Superior temporal gyrus (tissue), 1 donor: Measurements from ENCODE around the gene FNDC10.
"Not testable (repeated sequence)": the region's sequence is repeated elsewhere in the genome, so short reads cannot be mapped to it uniquely, and the experiment has no call there.

ENCODE experiments used
- DNase-seq: peaks from one replicate; pipeline ENCODE4 v3.0.0-alpha.2; 2016; ENCODE audit errors: extremely low spot score

The FNDC10 gene

GRCh38 chr1:1567152-1567875 is 32.6 kb downstream of the FNDC10 start:
- no peak for DNase-seq

DNA sequence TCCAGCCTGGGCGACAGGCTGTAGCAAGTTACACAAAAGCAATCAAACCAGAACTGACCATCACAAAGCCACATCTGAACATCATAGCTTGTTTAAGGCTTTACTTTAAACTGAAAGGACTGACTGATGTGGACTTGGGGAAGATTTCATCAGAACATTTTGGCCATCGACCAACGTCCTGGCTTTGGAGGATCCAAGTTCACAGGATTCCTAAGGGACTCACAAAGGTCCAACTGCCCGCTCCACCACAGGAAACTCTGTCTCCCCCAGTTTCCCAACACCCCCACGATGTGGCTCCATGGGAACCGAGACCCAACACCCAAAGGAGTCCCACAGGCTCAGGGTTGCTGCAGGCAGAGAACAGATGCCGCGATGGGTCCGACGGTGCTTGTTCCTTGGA is 34.6 kb downstream of the FNDC10 start:
- DNase-seq: no peak

GRCh38 chr1:1564268-1564667 is 35.7 kb downstream of the FNDC10 start:
- no peak for DNase-seq

DNA sequence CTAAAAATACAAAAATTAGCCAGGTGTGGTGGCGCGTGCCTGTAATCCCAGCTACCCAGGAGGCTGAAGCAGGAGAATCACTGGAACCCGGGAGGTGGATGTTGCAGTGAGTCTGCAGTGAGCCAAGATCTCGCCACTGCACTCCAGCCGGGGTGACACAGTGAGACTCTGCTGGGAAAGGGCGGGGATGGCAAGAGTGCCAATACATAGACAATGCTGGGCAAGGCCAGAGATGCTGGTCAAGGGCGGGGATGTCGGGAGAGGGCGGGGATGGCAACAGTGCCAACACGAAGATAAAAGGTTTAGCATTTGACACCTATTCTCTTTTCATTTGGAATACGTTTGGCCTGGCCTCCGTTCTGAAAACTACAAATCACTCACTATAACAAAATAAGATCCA is 36.2 kb downstream of the FNDC10 start:
- no peak for DNase-seq

- no peak for DNase-seq
Observed at GRCh38 chr1:1562556-1563195, 37.3 kb downstream of the FNDC10 start.

- no peak for DNase-seq
Observed at GRCh38 chr1:1561801-1562470, 38.0 kb downstream of the FNDC10 start.

DNA sequence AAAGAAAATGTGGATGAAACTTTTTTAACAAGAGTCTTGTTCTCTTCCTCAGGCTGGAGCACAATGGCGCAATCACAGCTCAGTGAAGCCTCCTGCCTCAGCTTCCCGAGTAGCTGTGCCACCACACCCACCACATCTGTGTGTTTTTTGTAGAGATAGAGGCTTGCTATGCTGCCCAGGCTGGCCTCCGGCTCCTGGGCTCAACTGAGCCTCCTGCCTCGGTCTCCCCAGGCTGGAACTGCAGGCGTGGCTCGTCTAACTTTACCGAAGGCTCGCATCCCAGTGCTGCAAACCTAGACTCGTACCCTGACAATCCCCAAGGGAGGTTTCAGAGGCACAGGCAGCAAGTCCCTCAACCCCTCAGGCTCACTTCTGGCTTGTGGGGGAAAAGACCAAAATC is 39.8 kb downstream of the FNDC10 start:
- DNase-seq: no peak

- no peak for DNase-seq
Observed at GRCh38 chr1:1559066-1559465, 40.9 kb downstream of the FNDC10 start.

GRCh38 chr1:1558591-1558990 is 41.3 kb downstream of the FNDC10 start:
- DNase-seq: no peak

DNA sequence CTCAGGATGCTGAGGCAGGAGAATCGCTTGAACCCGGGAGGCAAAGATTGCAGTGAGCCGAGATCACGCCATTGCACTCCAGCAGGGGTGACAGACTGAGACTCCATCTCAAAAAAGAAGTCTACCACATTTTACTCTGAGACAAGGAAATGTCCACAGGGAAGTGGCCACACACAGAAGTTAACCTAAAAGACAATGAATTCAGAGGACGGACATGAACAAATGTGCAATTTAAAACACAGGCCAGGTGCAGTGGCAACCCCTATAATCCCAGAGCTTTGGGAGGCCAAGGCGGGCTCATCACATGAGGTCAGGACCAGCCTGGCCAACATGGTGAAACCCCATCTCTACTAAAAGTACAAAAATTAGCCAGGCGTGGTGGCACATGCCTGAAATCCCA is 42.2 kb downstream of the FNDC10 start:
- not testable (repeated sequence) for DNase-seq

DNA sequence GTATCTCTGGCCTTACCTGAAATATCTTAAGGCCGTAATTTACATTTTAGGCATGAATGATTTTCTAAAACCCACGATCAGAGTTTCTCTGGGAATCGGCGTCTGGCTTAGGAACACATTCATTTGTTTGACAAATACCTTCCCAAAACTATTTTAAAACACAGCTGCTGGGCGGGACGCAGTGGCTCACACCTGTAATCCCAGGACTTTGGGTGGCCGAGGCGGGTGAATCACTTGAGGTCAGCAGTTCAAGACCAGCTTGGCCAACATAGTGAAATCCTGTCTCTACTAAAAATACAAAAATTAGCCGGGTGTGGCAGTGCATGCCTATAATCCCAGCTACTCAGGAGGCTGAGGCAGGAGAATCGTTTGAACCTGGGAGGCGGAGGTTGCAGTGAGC is 43.0 kb downstream of the FNDC10 start:
- DNase-seq: not testable (repeated sequence)

GRCh38 chr1:1556505-1556904 is 43.4 kb downstream of the FNDC10 start:
- no peak for DNase-seq

GRCh38 chr1:1554926-1555915 is 44.7 kb downstream of the FNDC10 start:
- DNase-seq: no peak

DNA sequence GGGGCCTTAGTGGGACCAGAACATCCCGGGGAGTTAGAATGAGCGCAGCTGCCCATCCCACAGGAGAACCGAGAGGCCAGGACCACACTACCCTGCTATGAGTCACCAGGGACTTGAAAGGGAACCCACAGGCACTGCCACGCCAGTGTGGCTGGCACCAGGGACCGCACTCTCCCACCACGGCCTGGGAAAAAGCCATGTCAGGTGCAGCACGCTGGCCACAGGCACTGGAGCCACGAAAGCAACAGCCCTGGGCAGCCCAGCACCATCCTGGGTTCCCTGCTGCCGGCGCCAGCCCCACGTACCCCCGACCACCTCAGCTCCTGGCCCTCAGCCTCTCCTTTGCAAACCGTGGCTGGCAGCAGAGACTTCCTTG is 45.4 kb downstream of the FNDC10 start:
- DNase-seq: no peak

DNA sequence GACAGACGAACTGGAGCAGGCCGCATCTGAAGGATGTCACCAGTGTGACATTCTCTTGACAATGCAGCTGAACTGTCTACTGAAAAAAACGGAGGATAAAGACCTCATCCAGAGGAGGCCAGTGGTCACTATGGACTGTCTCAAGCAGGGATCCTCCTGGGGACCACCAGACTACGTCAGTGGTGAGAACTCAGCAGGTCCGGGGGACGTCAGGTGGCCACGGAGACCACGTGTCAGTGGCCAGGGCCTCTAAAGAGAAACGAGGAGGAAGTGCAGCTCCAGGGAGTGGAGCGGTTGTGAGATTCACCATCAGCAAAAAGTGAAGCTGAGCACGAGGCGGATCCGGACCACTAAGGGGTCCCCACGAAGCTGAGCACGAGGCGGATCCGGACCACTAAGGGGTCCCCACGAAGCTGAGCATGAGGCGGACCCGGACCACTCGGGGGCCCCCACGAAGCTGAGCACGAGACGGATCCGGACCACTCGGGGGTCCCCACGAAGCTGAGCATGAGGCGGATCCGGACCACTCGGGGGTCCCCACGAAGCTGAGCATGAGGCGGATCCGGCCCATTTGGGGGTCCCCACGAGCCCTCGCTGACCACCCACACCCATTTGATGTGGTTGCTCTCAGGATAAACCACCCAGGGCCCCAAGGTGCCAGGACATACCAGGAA is 46.0 kb downstream of the FNDC10 start:
- DNase-seq: no peak

- DNase-seq: no peak
Observed at GRCh38 chr1:1552263-1552639, 47.7 kb downstream of the FNDC10 start.

- DNase-seq: no peak
Observed at GRCh38 chr1:1551524-1552262, 48.2 kb downstream of the FNDC10 start.

DNA sequence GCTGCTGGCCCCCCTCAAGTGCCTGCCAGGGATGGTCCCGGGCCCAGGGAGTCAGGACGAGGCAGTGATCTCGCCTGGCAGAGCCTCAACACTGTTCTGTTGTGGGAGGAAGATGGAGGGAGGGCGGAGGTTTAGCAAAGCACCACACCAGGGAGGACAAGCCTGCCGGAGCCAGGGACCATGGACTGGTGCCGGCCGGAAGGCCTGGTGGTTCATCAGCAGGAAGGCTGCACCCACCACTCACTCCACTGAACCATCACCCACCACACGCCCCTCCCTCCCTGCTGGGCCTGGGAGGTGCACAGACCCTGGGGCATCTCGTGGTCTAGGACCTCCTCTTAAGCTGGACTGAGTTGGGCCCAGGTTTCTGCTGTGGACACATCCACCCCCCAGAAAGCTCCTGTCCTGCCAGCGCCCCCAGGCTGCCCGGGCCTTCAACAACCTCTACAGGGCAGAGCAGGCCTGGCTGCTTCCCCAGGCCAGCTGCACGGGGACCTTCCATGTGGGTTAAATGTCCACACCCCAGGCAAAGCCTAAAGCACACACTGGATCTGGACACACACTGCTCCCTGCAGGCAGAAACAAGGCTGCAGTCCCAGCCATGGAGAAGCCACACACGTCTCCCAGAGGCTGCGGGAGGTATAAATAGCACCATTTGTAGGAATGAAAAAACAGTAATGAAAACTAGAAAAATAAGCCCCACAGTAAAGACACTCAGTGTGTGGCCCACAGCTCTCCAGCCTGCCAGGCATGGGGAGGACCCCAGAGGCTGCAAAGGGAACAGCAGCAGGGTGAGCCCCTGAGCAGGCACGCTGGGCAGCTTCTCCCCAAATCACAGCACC is 49.1 kb downstream of the FNDC10 start:
- peak; percentile 45 for DNase-seq

DNA sequence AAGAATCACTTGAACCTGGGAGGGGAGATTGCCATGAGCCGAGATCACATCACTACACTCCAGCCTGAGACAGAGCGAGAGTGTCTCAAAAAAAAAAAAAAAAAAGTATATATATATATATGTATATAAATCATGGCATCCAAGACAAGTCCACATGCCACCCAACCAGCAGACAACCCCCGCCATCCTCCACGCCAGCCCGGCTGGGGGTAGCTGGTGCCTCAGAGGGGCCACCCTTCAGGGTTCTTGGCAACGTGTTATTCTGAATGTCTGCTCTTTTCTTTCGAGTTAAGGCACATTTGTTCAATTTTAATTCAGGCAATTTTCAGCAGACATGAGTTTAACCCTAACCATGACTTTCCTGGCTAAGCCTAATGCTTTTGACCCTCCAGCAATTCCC is 49.8 kb downstream of the FNDC10 start:
- DNase-seq: no peak

DNA sequence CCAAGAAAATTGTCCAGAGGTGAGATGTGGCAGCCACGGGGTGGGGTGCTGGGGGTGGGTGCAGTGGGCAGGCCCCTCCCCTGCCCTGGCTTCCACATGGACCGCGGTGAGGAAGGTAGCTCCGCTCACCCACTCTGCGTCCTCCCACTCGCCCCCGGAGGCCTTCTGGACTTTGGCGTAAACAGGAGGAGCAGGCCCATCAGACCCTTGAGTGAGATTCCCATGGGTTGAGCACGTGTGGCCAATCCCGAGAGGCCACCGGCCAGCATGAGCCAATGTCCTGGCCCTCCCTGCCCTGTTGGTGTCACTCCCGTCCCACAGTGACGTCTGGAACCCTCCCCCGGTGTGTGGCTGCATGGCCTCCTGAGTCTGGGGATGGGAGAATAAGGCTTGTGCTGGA is 51.3 kb downstream of the FNDC10 start:
- no peak for DNase-seq
